BLaER1 (cell line): Measurements from ENCODE around the gene EFNB1.

Source experiments
- H3K27ac ChIP-seq: shearing (Covaris generic); formaldehyde crosslinking; 2 replicates; pipeline ENCODE4 v1.8.1; 2022
- H3K27me3 ChIP-seq: shearing (Covaris generic); formaldehyde crosslinking; 2 replicates; pipeline ENCODE4 v1.8.1; 2022
- H3K36me3 ChIP-seq: shearing (Covaris generic); formaldehyde crosslinking; 2 replicates; pipeline ENCODE4 v1.8.1; 2022
- H3K4me1 ChIP-seq: shearing (Covaris generic); formaldehyde crosslinking; 2 replicates; pipeline ENCODE4 v1.8.1; 2022
- H3K4me2 ChIP-seq: shearing (Covaris generic); formaldehyde crosslinking; 2 replicates; pipeline ENCODE4 v1.8.1; 2022
- H3K4me3 ChIP-seq: shearing (Covaris generic); formaldehyde crosslinking; 2 replicates; pipeline ENCODE4 v1.8.1; 2022
- H3K9ac ChIP-seq: shearing (Covaris generic); formaldehyde crosslinking; 2 replicates; pipeline ENCODE4 v1.8.1; 2022
- H3K9me3 ChIP-seq: shearing (Covaris generic); formaldehyde crosslinking; 2 replicates; pipeline ENCODE4 v1.8.1; 2022
- H4K20me1 ChIP-seq: shearing (Covaris generic); formaldehyde crosslinking; 2 replicates; pipeline ENCODE4 v1.8.1; 2022
- Cebpa-rat ChIP-seq: shearing (Covaris generic); IDR thresholded peaks from 2 replicates; pipeline ENCODE4 v1.8.1; 2022

Gene EFNB1

DNA sequence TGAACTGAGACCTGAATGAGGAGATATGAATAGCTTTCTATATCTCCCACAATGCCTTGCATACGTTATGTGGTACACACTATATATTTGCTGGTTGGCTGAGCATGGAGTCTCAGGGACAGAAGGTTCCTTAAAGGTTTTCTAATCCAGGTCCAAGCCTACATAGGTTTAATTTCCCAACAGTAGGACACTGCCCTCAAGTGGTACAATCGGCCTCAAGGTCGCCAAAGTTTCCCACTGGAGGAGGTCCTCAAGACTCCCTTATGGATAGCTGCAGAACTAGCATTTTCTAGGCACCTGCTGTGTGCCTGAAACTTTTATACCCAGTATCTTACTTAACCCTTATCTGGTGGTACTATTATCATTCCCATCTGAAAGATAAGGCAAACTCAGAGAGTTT lies 21.0 kb upstream of the EFNB1 start:
- Histone ChIP-seq H4K20me1 (no peaks in the 10 kb centered on the region), H3K27ac (no peak overlapping the region), H3K9me3 (no peaks in the 10 kb centered on the region), H3K4me3 (no peak overlapping the region), H3K4me2 (no peak overlapping the region), H3K4me1 (no peaks in the 10 kb centered on the region), H3K36me3 (no peaks in the 10 kb centered on the region), H3K9ac (no peak overlapping the region), H3K27me3 (peaks cover 43% of the 10 kb centered on the region; the same call in 1 of the 2 replicates)
- TF ChIP-seq Cebpa-rat: no peak

DNA sequence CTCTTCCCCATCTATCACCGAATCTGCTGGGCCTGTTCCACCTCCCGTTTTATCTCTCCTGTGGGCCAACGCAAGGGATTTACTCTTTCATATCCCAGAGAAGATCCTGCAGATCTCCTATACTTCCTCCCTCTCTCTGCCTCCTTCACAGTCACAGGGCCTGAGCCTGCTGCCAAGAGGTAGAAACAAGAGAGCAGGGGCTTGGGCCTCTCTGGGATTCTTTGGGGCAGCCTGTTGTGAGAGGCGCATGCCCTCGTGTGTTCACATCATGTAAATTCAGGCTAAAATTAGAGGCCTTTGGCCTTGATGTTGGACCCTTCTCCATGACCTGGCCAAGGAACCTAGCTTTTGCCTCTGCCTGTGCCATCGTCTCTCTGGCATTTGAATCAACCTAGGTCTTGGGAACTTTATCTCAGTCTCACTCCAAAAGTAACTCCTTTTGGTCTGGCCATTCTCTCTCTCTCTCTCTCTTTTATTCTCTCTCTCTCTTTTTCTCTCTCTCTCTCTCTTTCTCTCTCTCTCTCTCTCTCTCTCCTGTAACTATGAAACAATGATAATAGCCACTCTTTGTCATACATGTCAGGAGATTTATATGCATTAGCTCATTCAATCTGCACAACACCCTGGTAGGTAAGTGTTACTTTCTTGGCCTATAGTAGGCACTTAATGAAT lies 20.0 kb upstream of the EFNB1 start:
- Histone ChIP-seq H4K20me1 (no peaks in the 10 kb centered on the region), H3K27me3 (peaks cover 35% of the 10 kb centered on the region; the same call in 1 of the 2 replicates), H3K9ac (no peak overlapping the region), H3K4me1 (no peaks in the 10 kb centered on the region), H3K36me3 (no peaks in the 10 kb centered on the region), H3K4me2 (no peak overlapping the region), H3K9me3 (no peaks in the 10 kb centered on the region), H3K27ac (no peak overlapping the region), H3K4me3 (no peak overlapping the region)
- no peak for TF ChIP-seq Cebpa-rat

DNA sequence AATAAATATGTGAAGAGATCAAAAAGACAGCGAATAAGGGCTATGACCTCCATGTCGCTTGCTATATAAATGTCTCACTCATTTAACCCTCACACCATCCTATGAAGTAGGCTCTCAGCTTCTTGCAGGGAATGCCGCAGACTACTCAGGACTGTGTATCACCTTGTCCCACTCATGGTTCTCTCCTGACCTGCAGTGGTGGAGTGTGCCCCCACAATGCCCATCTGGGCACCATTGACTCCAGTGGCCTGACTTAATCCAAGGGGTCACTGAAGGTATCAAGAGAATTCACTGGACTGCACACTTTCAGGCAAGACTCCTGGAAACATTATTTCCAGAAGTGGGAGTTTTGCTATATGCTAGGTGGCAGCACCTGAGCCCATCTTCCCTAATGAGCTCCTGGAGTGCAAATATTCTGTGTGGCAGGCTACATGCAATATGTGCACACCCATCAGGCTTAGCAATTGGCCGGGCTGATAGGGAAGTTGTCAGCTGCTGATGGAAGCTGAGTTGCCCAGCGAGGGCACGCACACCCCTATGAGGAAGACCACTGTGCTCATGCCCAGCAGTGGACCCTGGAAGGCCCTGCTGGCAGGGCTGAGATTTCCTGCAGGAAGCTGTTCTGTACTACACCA lies 8.2 kb upstream of the EFNB1 start:
- no peaks in the 10 kb centered on the region for H3K9me3 ChIP-seq
- no peak for TF ChIP-seq Cebpa-rat
- peaks cover 6% of the 10 kb centered on the region; the same call in 1 of the 2 replicates for H4K20me1 ChIP-seq
- H3K4me2 ChIP-seq: no peak overlapping the region
- H3K4me3 ChIP-seq: no peak overlapping the region
- peaks cover 47% of the 10 kb centered on the region for H3K27me3 ChIP-seq
- no peaks in the 10 kb centered on the region for H3K36me3 ChIP-seq
- H3K27ac ChIP-seq: no peak overlapping the region
- no peaks in the 10 kb centered on the region for H3K4me1 ChIP-seq
- H3K9ac ChIP-seq: no peak overlapping the region

GRCh38 chrX:68821616-68822015 lies 7.2 kb upstream of the EFNB1 start:
- H4K20me1 ChIP-seq: peaks cover 6% of the 10 kb centered on the region; the same call in 1 of the 2 replicates
- H3K9me3 ChIP-seq: no peaks in the 10 kb centered on the region
- H3K9ac ChIP-seq: no peak overlapping the region
- H3K4me2 ChIP-seq: no peak overlapping the region
- H3K27me3 ChIP-seq: peaks cover 54% of the 10 kb centered on the region
- H3K36me3 ChIP-seq: no peaks in the 10 kb centered on the region
- H3K27ac ChIP-seq: no peak overlapping the region
- H3K4me1 ChIP-seq: no peaks in the 10 kb centered on the region
- H3K4me3 ChIP-seq: no peak overlapping the region
- TF ChIP-seq Cebpa-rat: no peak

DNA sequence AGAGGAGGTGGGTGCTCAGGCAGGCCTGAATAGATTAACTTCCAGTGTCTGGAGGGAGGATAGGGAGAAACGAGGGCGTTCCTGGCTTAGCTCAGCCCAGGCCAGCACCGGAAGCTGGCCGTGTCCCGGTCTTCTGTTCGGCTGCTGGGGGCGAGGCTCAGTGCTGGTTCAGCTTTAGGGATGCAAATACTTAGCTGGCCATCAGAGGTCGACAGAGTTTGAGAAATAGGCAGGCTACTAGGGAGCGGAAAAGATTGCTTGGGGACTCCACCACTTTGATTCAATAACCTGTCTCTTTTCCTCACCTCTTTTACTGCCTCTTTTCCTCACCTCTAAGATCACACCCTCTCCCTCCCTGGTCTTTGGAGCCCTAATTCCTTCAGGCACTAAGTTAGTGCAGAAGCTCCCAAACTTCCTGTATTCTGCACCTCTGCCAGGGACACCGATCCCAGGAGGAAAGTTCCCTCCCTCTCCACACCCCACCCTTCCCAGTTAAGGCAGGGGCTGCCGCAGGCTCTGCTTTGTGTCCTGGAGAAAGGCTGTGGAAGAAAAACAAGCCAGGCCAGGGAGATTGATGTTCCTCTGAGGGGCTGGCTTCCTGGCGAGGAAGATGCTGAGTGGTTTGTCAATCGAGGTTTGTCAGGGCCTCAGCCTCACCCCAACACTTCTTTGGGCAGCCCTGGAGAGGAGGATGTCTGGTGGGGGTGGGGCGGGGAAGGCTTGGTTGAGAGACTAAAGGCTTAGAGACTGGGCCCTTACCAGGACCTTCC lies 6.0 kb upstream of the EFNB1 start:
- H3K9ac ChIP-seq: no peak overlapping the region
- H3K27me3 ChIP-seq: peaks cover 58% of the 10 kb centered on the region
- peaks cover 6% of the 10 kb centered on the region; the same call in 1 of the 2 replicates for H4K20me1 ChIP-seq
- H3K4me1 ChIP-seq: no peaks in the 10 kb centered on the region
- H3K36me3 ChIP-seq: no peaks in the 10 kb centered on the region
- H3K4me3 ChIP-seq: no peak overlapping the region
- H3K4me2 ChIP-seq: no peak overlapping the region
- no peaks in the 10 kb centered on the region for H3K9me3 ChIP-seq
- TF ChIP-seq Cebpa-rat: no peak
- no peak overlapping the region for H3K27ac ChIP-seq

- Histone ChIP-seq H3K4me1 (0 out of 2 replicates have a peak, but pooled peaks cover 5% of the 10 kb centered on the region), H3K27ac (no peak overlapping the region), H3K4me3 (no peak overlapping the region), H3K36me3 (no peaks in the 10 kb centered on the region), H3K4me2 (no peak overlapping the region), H4K20me1 (peaks cover 6% of the 10 kb centered on the region; the same call in 1 of the 2 replicates), H3K27me3 (peaks cover 58% of the 10 kb centered on the region), H3K9me3 (no peaks in the 10 kb centered on the region), H3K9ac (no peak overlapping the region)
- no peak for TF ChIP-seq Cebpa-rat
Observed at GRCh38 chrX:68823413-68824151, 5.2 kb upstream of the EFNB1 start.

DNA sequence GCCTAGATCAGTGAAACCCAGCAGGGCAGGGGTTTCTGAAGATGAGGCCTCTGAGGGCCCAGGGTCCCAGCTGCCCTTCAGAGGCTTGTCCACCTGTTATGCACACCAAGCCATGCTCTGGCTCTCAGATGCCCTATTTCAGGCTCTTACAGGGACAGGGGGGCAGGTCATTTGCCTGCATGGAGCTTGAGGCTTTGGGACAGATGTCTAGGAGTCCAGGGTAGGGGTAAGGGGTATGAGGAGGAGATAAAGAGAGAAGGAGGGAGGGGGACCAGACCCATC lies 4.7 kb upstream of the EFNB1 start:
- Histone ChIP-seq H3K36me3 (no peaks in the 10 kb centered on the region), H4K20me1 (peaks cover 9% of the 10 kb centered on the region; the same call in 1 of the 2 replicates), H3K27ac (no peak overlapping the region), H3K9ac (no peak overlapping the region), H3K4me3 (no peak overlapping the region), H3K4me2 (no peak overlapping the region), H3K27me3 (peaks cover 58% of the 10 kb centered on the region), H3K4me1 (0 out of 2 replicates have a peak, but pooled peaks cover 5% of the 10 kb centered on the region), H3K9me3 (no peaks in the 10 kb centered on the region)
- no peak for TF ChIP-seq Cebpa-rat

GRCh38 chrX:68824565-68825125 lies 4.2 kb upstream of the EFNB1 start:
- Histone ChIP-seq H4K20me1 (peaks cover 14% of the 10 kb centered on the region; the same call in 1 of the 2 replicates), H3K9me3 (no peaks in the 10 kb centered on the region), H3K27ac (no peak overlapping the region), H3K4me2 (no peak overlapping the region), H3K4me1 (0 out of 2 replicates have a peak, but pooled peaks cover 5% of the 10 kb centered on the region), H3K27me3 (peaks cover 58% of the 10 kb centered on the region), H3K9ac (no peak overlapping the region), H3K36me3 (no peaks in the 10 kb centered on the region), H3K4me3 (no peak overlapping the region)
- no peak for TF ChIP-seq Cebpa-rat
